Astrocyte of the spinal cord (primary cell): ENCODE data around the gene EDIL3.

Experiments
- DNase-seq: peaks from one replicate; pipeline ENCODE4 v3.0.0; 2011; ENCODE audit warnings: low read depth, low spot score
- H3K4me3 ChIP-seq: 2 replicates; pipeline ENCODE4 v1.5.1; 2011; ENCODE audit warnings: low read depth, mild to moderate bottlenecking, low read length, moderate library complexity
- in situ Hi-C: cut with HindIII; loops from 2 replicates; pipeline ENCODE4 v1.10.0; 2017; ENCODE audit warnings: low sequenced_read_pairs
- TF ChIP-seq, protein P1 (sequence below): IDR thresholded peaks from 2 replicates; pipeline ENCODE4 v1.5.1; 2012; ENCODE audit warnings: low read depth, mild to moderate bottlenecking, low read length, inconsistent platforms

Gene EDIL3

DNA sequence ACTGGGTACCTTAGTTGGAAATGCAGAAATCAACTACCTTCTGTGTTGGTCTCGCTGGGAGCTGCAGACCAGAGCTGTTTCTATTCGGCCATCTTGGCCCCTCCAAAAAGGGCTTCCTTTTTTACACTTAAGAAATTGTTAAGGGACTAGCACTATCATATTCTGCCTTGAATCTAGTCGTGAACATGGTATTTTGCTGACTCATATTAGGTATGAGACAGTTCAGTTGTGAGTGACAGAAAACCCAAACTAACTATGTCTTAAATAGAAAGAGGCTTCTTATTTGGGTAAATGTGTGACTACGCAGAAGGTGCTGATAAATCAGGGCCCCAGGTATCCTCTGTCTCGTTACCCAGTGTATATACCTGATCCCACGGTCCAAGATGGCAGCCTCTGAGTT is 298.2 kb downstream of the EDIL3 start:
- no peak for DNase-seq
- H3K4me3 ChIP-seq: no peak overlapping the region
- in situ Hi-C loops: no loop called here
- TF ChIP-seq, protein P1, sequence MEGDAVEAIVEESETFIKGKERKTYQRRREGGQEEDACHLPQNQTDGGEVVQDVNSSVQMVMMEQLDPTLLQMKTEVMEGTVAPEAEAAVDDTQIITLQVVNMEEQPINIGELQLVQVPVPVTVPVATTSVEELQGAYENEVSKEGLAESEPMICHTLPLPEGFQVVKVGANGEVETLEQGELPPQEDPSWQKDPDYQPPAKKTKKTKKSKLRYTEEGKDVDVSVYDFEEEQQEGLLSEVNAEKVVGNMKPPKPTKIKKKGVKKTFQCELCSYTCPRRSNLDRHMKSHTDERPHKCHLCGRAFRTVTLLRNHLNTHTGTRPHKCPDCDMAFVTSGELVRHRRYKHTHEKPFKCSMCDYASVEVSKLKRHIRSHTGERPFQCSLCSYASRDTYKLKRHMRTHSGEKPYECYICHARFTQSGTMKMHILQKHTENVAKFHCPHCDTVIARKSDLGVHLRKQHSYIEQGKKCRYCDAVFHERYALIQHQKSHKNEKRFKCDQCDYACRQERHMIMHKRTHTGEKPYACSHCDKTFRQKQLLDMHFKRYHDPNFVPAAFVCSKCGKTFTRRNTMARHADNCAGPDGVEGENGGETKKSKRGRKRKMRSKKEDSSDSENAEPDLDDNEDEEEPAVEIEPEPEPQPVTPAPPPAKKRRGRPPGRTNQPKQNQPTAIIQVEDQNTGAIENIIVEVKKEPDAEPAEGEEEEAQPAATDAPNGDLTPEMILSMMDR: no peak

DNA sequence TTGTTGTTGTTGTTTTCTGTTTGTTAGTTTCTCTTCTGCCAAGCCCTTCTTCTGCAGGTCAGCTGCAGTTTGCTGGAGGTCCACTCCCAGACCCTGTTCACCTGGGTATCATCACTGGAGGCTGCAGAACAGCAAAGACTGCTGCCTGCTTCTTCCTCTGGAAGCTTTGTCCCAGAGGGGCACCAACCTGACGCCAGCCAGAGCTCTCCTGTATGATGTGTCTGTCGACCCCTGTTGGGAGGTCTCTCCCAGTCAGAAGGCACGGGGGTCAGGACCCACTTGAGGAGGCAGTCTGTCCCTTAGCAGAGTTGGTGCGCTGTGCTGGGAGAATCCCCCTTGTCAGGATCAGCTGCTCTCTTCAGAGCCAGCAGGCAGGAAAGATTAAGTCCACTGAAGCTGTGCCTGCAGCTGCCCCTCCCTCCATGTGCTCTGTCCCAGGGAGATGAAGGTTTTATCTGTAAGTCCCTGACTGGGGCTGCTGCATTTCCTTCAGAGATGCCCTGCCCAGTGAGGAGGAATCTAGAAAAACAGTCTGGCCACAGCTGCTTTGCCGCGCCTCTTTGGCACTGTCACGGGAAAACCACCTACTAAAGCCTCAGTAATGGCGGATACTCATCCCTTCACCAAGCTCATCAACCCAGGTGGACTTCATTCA is 299.2 kb downstream of the EDIL3 start:
- DNase-seq: no peak
- H3K4me3 ChIP-seq: no peak overlapping the region
- TF ChIP-seq, protein P1: no peak
- in situ Hi-C loops: no loop called here

DNA sequence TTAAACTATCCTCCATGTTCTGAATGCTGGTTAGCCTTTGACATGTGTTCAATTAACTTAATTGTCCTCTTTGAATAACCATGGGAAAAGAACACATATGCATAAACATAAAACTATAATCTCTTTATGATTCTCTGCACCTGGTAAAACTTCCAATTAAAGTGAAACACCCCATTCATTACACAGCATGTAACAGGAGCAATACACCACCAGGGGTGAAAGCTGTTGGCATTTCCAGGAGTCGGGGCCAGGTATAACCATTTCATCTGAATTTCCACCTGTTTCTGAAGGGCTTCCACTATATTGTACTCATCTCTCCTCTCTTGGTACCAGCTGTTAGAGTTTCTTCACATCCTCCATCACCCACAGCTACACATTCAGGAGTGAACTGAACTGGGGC is 303.8 kb downstream of the EDIL3 start:
- DNase-seq: no peak
- TF ChIP-seq, protein P1: no peak
- in situ Hi-C loops: no loop called here
- H3K4me3 ChIP-seq: no peak overlapping the region

DNA sequence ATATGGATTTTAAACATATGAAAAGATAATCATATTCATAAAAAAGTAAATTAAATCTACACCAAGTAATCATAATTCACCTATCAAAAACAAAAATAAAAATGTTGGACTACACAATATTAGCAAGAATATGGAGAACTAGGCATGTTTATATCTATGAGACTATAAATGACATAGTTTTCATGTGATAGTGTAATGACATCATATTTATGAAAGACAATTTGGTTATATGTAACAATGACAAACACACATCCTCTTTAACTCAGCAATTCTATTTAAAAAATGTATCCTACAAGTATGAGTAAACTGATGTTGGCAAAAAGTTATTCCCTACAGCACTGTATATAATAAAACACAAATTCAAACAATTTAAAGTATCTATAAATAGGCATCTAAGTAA is 312.3 kb downstream of the EDIL3 start:
- in situ Hi-C loops: no loop called here
- H3K4me3 ChIP-seq: no peak overlapping the region
- TF ChIP-seq, protein P1: no peak
- DNase-seq: no peak

DNA sequence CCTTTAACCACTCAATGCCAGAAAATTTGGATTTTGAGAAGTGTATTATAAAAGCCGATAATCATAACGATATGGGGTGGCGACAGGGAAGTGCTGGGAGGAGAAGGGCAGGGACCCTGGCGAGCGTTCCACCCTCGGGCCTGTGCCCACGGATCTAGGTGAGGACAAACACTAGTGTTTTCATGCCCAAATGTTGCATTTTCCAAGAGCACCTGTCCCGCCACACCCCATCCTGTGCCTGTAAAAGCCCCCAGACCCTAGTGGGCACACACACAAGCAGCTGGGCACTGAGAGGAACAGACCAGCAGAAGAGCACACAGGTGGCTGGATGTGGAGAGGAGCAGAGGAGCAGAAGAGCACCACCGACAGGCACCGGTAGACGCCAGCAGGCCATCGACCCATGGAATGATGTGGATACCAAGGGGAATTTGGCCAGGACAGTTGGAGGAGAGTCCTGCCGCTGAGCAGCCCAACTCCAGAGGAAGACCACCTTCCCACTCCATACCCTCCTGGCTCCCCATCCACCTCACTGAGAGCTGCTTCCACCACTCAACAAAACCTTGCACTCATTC is 315.0 kb downstream of the EDIL3 start:
- no peak for DNase-seq
- TF ChIP-seq, protein P1: no peak
- H3K4me3 ChIP-seq: no peak overlapping the region
- in situ Hi-C loops: no loop called here

DNA sequence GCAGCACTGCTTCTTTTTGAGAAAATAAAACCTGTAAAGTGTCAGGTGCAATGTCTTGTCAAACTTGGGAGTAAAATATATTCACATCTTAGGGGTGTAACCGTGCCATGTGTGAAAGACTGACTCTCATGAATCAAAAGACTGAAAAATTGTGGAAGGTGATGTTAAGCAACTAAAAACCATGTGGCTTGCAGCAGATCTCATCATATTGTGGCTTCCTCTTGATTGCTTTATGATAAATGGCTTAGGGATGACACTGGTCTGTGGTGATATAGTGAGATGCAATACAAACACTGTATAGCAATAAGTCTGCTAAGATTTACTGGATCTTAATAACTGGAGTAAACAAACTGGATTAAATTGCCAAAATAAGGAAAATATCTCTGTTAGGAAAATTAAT is 321.6 kb downstream of the EDIL3 start:
- TF ChIP-seq, protein P1: no peak
- DNase-seq: no peak
- in situ Hi-C loops: no loop called here
- H3K4me3 ChIP-seq: no peak overlapping the region

DNA sequence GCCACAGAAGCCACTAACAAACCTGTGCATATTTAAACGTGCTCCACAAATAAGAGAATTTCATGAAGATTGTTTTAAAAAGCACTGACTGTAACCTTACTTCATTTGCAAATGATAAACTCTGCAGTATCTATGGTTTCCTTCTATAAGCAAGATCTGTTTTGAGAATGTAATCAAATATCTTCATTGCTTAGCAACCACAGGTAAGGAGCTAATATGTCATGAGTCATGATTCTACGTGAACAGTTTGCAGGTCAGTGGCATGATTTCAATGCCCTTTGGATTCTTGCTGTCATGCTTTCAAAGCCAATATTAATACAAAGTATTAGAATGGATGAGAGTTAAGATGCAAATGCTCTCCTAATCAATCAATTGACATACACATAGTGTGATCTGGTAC is 325.0 kb downstream of the EDIL3 start:
- TF ChIP-seq, protein P1: no peak
- in situ Hi-C loops: no loop called here

More for the DNA sequence above, 325.0 kb downstream of the EDIL3 start:
- no peak overlapping the region for H3K4me3 ChIP-seq
- DNase-seq: no peak
